HG03060 (cell line): ENCODE results near the gene CAMTA2.

Experiments used
- ATAC-seq: cut with Tn5 transposase; IDR thresholded peaks from one replicate; pipeline ENCODE4 v1.9.1; 2021; ENCODE audit warnings: low read depth, moderate number of reproducible peaks; ENCODE audit not compliant: unreplicated experiment

Gene CAMTA2

GRCh38 chr17:4947411-4948165, 39.9 kb downstream of the CAMTA2 start:
- no peak for ATAC-seq

GRCh38 chr17:4947010-4947410, 40.5 kb downstream of the CAMTA2 start:
- no peak for ATAC-seq

- ATAC-seq: no peak
These were observed 41.0 kb downstream of the CAMTA2 start for GRCh38 chr17:4946312-4946976.

- ATAC-seq: no peak
These were observed 41.6 kb downstream of the CAMTA2 start for GRCh38 chr17:4945944-4946280.

GRCh38 chr17:4945176-4945943, 42.1 kb downstream of the CAMTA2 start:
- no peak for ATAC-seq

- no peak for ATAC-seq
These were observed 42.8 kb downstream of the CAMTA2 start for GRCh38 chr17:4944554-4945175.

- no peak for ATAC-seq
These were observed 43.3 kb downstream of the CAMTA2 start for GRCh38 chr17:4944163-4944553.

GRCh38 chr17:4942760-4943508, 44.5 kb downstream of the CAMTA2 start:
- no peak for ATAC-seq

- no peak for ATAC-seq
These were observed 46.2 kb downstream of the CAMTA2 start for GRCh38 chr17:4941319-4941610.

GRCh38 chr17:4940555-4941318, 46.7 kb downstream of the CAMTA2 start:
- ATAC-seq: no peak

- ATAC-seq: peak; percentile 80
These were observed 47.5 kb downstream of the CAMTA2 start, which contains the start of the genes RNF167 and SLC25A11 for GRCh38 chr17:4939796-4940554. Gene RNF167 (plus strand): TSS chr17:4940268. CDS start chr17:4940910, 642 bp downstream. Gene SLC25A11 (minus strand): TSS chr17:4940046. CDS start chr17:4939910, 136 bp downstream.

GRCh38 chr17:4939546-4939795, 48.0 kb downstream of the CAMTA2 start:
- no peak for ATAC-seq

GRCh38 chr17:4938688-4939545, 48.6 kb downstream of the CAMTA2 start:
- ATAC-seq: no peak

GRCh38 chr17:4938069-4938491, 49.4 kb downstream of the CAMTA2 start:
- ATAC-seq: no peak

GRCh38 chr17:4937553-4937952, 49.9 kb downstream of the CAMTA2 start:
- ATAC-seq: no peak

GRCh38 chr17:4936436-4936835, 51.0 kb downstream of the CAMTA2 start:
- ATAC-seq: no peak

- no peak for ATAC-seq
These were observed 51.8 kb downstream of the CAMTA2 start for GRCh38 chr17:4935650-4936049.
